Epithelial cell of esophagus (primary cell): ENCODE data around the gene USP16.
"Not testable (repeated sequence)": the region's sequence is repeated elsewhere in the genome, so short reads cannot be mapped to it uniquely, and the experiment has no call there.

Experiments used
- DNase-seq: peaks from one replicate; pipeline ENCODE4 v3.0.0; 2010; ENCODE audit warnings: low read depth
- H3K4me3 ChIP-seq: 2 replicates; pipeline ENCODE4 v1.5.1; 2011; ENCODE audit warnings: mild to moderate bottlenecking, low read length, control low read depth
- TF ChIP-seq, protein P1 (sequence below): IDR thresholded peaks from 2 replicates; pipeline ENCODE4 v1.5.1; 2011; ENCODE audit warnings: low read depth, mild to moderate bottlenecking, low read length, control low read depth, inconsistent platforms; ENCODE audit not compliant: insufficient read depth; ENCODE audit errors: missing control alignments

USP16 gene

DNA sequence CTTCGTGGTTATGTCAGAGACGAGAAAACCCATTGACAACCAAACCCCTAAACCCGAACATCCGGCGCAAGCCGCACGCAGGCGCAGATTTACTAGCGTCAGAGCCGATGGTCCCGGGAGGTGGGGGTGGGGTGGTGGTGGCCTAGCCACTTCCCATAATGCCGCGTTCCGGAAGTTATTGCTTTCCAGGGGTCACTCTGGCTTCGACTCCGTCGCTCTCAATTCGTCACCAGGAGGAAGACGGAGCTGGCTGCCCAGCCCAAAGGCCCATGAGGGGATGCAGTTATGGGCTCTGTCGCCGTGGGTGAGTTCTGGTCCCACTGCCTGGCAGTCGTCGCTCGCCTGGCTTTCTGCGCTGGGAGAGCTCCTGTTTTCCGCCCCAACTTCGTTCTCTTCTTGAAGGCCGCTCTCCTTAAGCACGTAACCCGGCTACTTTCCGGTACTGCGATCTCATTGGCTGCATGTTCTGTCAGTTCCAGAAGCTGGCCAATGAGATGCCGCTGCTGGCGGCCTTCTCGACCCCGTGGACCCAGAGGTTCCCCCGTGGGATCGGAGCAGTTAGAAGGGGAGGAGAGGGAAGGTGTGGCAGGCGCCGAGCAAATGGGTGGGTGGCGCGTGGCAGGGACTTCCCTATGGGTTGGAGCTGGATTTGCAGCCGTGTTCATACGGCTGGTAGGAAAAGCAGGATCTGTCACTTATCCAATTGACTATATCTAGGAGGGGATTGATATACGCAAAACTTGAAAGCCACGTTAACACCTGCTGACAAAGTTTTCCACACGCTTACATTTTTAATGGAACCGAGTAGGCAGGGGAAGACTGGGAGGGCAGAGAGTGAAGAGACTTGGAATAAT, at the start of gene USP16:
USP16 (plus strand) TSS at position 195 of the 854 bp plus-strand sequence. CDS start 3,246 bp downstream, outside the sequence.
- peak; percentile 99 for DNase-seq
- H3K4me3 ChIP-seq: peak within 1 kb of the TSS; percentile 85
- TF ChIP-seq, protein P1, sequence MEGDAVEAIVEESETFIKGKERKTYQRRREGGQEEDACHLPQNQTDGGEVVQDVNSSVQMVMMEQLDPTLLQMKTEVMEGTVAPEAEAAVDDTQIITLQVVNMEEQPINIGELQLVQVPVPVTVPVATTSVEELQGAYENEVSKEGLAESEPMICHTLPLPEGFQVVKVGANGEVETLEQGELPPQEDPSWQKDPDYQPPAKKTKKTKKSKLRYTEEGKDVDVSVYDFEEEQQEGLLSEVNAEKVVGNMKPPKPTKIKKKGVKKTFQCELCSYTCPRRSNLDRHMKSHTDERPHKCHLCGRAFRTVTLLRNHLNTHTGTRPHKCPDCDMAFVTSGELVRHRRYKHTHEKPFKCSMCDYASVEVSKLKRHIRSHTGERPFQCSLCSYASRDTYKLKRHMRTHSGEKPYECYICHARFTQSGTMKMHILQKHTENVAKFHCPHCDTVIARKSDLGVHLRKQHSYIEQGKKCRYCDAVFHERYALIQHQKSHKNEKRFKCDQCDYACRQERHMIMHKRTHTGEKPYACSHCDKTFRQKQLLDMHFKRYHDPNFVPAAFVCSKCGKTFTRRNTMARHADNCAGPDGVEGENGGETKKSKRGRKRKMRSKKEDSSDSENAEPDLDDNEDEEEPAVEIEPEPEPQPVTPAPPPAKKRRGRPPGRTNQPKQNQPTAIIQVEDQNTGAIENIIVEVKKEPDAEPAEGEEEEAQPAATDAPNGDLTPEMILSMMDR: peak; percentile 13

DNA sequence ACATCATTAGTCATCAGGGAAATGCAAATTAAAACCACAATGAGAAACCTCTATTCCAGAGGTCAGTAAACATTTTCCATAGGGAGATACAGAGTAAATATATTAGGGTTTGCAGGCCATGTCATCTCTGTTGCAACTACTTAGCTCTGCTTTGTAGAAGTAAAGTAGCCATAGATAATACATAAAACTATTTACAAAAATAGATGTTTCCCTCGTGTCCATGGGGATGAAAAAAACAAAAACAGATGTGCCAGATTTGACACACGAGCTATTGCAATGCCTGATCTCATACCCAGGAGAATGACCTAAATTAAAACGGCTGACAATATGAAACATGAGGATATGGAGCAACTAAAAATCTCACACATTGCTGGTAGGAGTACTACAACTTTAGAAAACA, 49.1 kb upstream of the USP16 start:
- TF ChIP-seq, protein P1: no peak
- H3K4me3 ChIP-seq: no peak overlapping the region
- DNase-seq: no peak

DNA sequence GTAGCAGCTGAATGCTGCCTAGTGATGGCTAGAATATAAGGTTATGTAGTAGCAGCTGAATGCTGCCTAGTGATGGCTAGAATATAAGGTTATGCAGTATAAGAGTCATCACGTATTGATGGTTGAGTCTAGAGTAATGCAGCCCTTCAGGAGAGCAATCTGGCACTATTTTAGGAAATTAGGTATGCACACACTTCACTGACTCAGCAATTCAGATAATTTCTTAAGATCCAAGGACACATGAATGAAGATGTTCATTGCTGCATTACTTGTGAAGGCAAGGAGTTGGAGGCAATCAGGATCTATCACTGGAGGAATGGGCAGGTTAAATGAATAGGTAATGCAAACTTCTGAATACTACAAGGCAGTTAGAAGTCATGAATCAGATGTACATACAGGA, 45.4 kb upstream of the USP16 start:
- TF ChIP-seq, protein P1: no peak
- H3K4me3 ChIP-seq: no peak overlapping the region
- DNase-seq: no peak

DNA sequence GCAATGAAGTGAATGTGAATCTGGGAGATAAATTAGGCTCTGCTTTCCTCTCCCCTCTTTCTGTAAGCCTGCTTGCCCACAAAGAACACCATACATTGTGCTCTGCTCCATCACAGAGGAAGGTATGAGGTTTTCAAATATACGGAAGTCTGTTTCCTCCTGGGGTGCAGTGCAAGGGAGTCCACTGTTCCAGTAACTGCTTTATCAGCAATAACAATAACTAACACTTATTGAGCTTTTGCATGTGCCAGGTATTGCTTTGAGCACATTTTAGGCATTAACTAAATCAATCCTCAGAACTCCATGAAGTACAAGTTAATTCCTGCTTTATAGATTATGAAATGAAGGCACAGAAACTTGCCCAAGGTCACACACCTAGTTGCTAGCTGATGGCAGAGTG, 41.8 kb upstream of the USP16 start:
- DNase-seq: no peak
- TF ChIP-seq, protein P1: no peak
- no peak overlapping the region for H3K4me3 ChIP-seq

DNA sequence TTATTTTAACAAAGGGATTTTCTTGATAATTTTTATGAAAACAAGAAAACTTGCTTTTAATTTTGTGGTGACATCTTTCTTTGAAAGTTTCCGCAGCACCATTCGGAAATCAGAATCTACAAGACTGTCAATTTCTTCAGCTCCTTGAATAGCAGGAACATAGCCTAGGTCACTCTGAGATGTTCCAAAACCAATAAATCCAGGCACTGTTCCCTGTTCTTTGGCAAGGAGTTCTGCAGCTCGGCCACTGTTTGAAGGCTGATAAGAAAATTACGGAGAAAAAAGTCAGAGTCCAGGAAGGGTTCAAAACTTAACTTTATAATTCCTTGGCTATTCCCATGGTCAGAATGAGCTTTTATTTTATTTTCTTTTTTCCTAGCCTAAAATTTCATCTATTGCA, 37.8 kb upstream of the USP16 start:
- TF ChIP-seq, protein P1: no peak
- no peak for DNase-seq
- H3K4me3 ChIP-seq: no peak overlapping the region

DNA sequence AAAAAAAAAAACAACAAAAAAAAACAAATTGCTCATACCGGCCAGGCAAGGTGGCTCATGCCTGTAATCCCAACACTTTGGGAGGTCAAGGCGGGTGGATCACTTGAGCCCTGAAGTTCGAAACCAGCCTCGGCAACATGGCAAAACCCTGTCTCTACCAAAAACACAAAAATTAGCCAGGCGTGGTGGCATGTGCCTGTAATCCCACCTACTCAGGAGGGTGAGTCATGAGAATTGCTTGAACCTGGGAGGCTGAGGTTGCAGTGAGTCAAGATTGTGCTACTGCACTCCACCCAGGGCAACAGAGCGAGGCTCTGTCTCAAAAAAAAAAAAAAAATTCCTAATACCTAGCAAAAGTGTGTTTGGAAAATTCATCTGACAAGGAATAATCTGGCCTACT, 36.3 kb upstream of the USP16 start:
- peak; percentile 77 for DNase-seq
- H3K4me3 ChIP-seq: not testable (repeated sequence)

DNA sequence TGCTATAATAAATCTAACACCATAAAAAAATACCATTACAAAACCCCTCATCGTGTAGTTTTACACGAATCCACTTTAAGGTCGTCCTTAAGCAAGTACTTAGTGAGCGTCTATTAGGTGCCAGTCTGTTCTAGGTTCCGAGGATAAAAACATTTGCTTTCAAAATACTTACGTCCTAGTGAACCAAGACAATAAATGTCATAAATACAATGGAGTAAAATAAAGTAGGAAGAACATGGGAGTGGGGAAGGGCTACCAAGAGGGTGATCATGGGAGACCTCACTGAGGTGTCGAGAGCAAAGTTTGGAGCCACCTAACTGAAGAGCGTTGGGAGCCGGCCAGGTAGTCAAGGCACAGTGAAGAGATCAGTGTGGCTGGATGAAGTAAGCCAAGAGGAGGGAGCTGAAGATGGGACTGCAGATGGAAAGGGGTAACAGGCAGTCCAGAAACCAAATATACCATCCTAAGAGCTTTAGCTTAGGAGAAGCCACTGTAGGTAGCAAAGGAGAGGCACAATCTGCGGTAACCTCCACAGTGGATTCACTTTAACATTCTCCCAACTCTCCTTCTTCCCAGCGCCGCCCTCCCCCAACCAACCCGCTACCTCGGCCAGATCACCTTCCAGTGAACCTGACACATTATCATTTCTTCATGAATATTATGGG, 32.5 kb upstream of the USP16 start:
- DNase-seq: peak; percentile 25
- TF ChIP-seq, protein P1: no peak
- peak overlapping the region; percentile 68 for H3K4me3 ChIP-seq
